Activated CD4-positive, alpha-beta T cell treated with anti-CD3 and anti-CD28 coated beads for 48 hours (primary cell): ENCODE data around the gene PLPPR1.
"Not testable (repeated sequence)": the region's sequence is repeated elsewhere in the genome, so short reads cannot be mapped to it uniquely, and the experiment has no call there.

Experiments
- DNase-seq: peaks from one replicate; pipeline ENCODE4 v3.0.0-alpha.2; 2020

PLPPR1 gene

GRCh38 chr9:101309139-101309538 is 280.6 kb downstream of the PLPPR1 start:
- DNase-seq = no peak

- no peak for DNase-seq
Measured at GRCh38 chr9:101311191-101311590, 282.7 kb downstream of the PLPPR1 start.

GRCh38 chr9:101311758-101312420 is 283.4 kb downstream of the PLPPR1 start:
- DNase-seq = no peak

- DNase-seq = no peak
Measured at GRCh38 chr9:101312661-101313060, 284.1 kb downstream of the PLPPR1 start.

GRCh38 chr9:101315112-101315450 is 286.6 kb downstream of the PLPPR1 start:
- DNase-seq = no peak

GRCh38 chr9:101317735-101318134 is 289.2 kb downstream of the PLPPR1 start:
- DNase-seq = no peak

- DNase-seq = no peak
Measured at GRCh38 chr9:101323129-101323528, 294.6 kb downstream of the PLPPR1 start.

- no peak for DNase-seq
Measured at GRCh38 chr9:101324245-101324804, 295.8 kb downstream of the PLPPR1 start.

- DNase-seq = no peak
Measured at GRCh38 chr9:101325053-101325452, 296.5 kb downstream of the PLPPR1 start.

- no peak for DNase-seq
Measured at GRCh38 chr9:101326035-101326434, 297.5 kb downstream of the PLPPR1 start.

- no peak for DNase-seq
Measured at GRCh38 chr9:101326501-101326900, 298.0 kb downstream of the PLPPR1 start.

- DNase-seq = not testable (repeated sequence)
Measured at GRCh38 chr9:101327422-101327909, 298.9 kb downstream of the PLPPR1 start.

- DNase-seq = no peak
Measured at GRCh38 chr9:101332362-101332761, 303.8 kb downstream of the PLPPR1 start.

- DNase-seq = no peak
Measured at GRCh38 chr9:101333490-101333889, 305.0 kb downstream of the PLPPR1 start.

GRCh38 chr9:101333926-101334702 is 305.6 kb downstream of the PLPPR1 start:
- no peak for DNase-seq

- no peak for DNase-seq
Measured at GRCh38 chr9:101336091-101336490, 307.6 kb downstream of the PLPPR1 start.

- no peak for DNase-seq
Measured at GRCh38 chr9:101337237-101337636, 308.7 kb downstream of the PLPPR1 start.

- DNase-seq = no peak
Measured at GRCh38 chr9:101341958-101342357, 313.4 kb downstream of the PLPPR1 start.

GRCh38 chr9:101342595-101342994 is 314.1 kb downstream of the PLPPR1 start:
- no peak for DNase-seq

GRCh38 chr9:101350285-101350684 is 321.8 kb downstream of the PLPPR1 start:
- DNase-seq = no peak

- no peak for DNase-seq
Measured at GRCh38 chr9:101352892-101353463, 324.5 kb downstream of the PLPPR1 start.

- no peak for DNase-seq
Measured at GRCh38 chr9:101353683-101354082, 325.2 kb downstream of the PLPPR1 start.

- DNase-seq = no peak
Measured at GRCh38 chr9:101354143-101354764, 325.7 kb downstream of the PLPPR1 start.
